ENCODE results near the gene GALM.
"Not testable (repeated sequence)": the region's sequence is repeated elsewhere in the genome, so short reads cannot be mapped to it uniquely, and the experiment has no call there.

GALM gene

GRCh38 chr2:38748943-38749804, 83.3 kb downstream of the GALM start:
- Histone ChIP-seq H3K4me3 (ENCODE audit: low read length) (peak overlapping the region; percentile 87), H3K4me1 (ENCODE audit: control insufficient read depth, low read depth, low read length) (peaks cover 20% of the 10 kb centered on the region), H3K9ac (ENCODE audit: low read length) (peak overlapping the region; percentile 100), H3K36me3 (ENCODE audit: control insufficient read depth, low read depth, low read length) (peaks cover 59% of the 10 kb centered on the region), H3K27ac (ENCODE audit: low read length) (no peak overlapping the region), H3K27me3 (ENCODE audit: control insufficient read depth, insufficient read depth, low read length) (no peaks in the 10 kb centered on the region), H3K9me3 (ENCODE audit: control insufficient read depth, low read depth, low read length) (no peaks in the 10 kb centered on the region)

DNA sequence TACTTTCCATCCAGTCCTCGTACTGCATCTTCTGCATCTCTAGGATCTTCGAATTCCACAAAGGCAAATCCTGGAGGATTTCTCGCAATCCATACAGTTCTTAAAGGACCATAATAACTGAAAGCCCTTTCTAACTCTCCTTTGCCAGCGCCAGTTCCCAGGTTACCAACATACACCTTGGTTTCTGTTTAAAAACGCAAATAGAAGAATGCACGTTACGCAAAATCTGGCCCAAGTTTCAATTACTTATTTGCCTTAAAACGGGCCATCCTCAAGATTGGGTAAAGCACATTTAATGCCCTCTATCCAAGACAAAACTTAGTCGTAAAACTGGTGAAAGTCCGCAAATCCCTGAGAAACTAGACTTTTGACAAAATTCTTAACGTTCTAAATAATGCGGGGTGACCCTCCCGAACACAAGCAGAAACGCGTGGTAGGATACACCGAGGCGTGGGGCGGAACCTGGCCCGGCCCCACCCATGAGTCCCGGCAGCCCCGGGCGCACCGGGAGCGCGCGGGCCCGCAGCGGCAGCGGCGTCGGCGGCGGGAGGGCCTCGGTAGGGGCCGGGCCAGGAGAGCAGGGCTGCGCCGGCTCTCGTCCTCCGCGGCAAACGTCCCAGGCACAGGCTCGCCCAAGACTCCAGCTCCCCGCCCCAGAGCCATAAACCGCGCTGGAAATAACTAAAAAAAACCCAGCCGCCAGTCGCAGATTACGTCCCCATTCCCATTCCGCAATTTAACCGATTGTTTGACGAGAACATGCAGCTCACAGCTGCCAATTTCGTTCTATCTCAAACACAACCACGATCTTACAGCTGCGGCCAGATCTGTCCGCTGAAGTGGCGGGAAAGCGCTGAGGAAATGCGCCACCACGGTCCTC, 84.3 kb downstream of the GALM start:
- Histone ChIP-seq H3K9ac (ENCODE audit: low read length) (peak overlapping the region; percentile 100), H3K27ac (ENCODE audit: low read length) (peak overlapping the region; percentile 100), H3K27me3 (ENCODE audit: control insufficient read depth, insufficient read depth, low read length) (no peaks in the 10 kb centered on the region), H3K9me3 (ENCODE audit: control insufficient read depth, low read depth, low read length) (no peaks in the 10 kb centered on the region), H3K4me1 (ENCODE audit: control insufficient read depth, low read depth, low read length) (peaks cover 20% of the 10 kb centered on the region), H3K4me3 (ENCODE audit: low read length) (peak overlapping the region; percentile 87), H3K36me3 (ENCODE audit: control insufficient read depth, low read depth, low read length) (peaks cover 48% of the 10 kb centered on the region)

- peak within 1 kb of the TSS; percentile 87 for H3K4me3 ChIP-seq (ENCODE audit: low read length)
- H3K9me3 ChIP-seq (ENCODE audit: control insufficient read depth, low read depth, low read length), result no peaks in the 10 kb centered on the region
- H3K4me1 ChIP-seq (ENCODE audit: control insufficient read depth, low read depth, low read length), result peaks cover 20% of the 10 kb centered on the region
- H3K27ac ChIP-seq (ENCODE audit: low read length), result peak within 1 kb of the TSS; percentile 100
- peak within 1 kb of the TSS; percentile 100 for H3K9ac ChIP-seq (ENCODE audit: low read length)
- peaks cover 40% of the 10 kb centered on the region for H3K36me3 ChIP-seq (ENCODE audit: control insufficient read depth, low read depth, low read length)
- no peaks in the 10 kb centered on the region for H3K27me3 ChIP-seq (ENCODE audit: control insufficient read depth, insufficient read depth, low read length)
These were observed 85.1 kb downstream of the GALM start, which contains the start of gene SRSF7 for GRCh38 chr2:38750891-38751595. Gene SRSF7, minus strand, starts transcription at chr2:38751361. Its CDS starts 105 bp downstream, at chr2:38751256.

DNA sequence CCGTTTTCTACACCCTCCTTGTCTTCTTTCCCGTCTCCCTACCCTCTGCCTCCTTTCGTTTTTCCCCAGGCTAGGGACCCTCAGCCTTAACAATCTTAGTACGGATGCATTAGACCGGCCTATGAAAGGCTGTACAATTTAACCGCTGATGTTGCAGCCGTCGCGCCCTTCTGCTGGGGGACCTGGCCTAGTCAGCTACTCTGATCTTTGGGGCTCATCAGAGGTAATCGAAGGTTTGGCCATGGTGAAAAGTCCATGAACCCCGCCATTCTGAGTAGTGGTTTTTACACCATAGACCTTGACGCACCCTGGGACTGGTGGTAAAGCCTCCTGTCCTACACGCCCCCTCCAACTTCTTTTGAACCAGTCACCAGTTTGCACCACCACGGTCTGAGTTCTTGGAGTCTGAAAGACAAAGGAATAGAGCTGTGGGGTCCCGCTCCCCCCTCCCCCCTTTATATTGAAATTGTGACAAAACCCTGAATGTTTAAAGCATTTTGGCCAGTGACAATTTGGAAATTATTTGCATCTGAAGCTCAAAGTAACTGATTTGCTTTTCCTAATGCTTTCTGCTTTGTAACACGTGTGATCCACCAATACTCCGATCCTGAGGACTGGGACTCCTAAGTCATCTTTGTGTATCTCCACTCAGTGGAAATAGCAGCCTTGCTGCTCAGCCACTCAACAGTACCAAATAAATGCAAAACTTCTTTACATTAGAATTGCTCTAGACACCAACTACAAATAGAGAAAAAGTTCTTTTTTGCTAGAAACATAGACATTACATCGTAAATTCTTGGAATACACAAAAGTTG, 85.9 kb downstream of the GALM start:
- Histone ChIP-seq H3K4me1 (ENCODE audit: control insufficient read depth, low read depth, low read length) (peaks cover 20% of the 10 kb centered on the region), H3K9ac (ENCODE audit: low read length) (peak overlapping the region; percentile 100), H3K27me3 (ENCODE audit: control insufficient read depth, insufficient read depth, low read length) (no peaks in the 10 kb centered on the region)

DNA sequence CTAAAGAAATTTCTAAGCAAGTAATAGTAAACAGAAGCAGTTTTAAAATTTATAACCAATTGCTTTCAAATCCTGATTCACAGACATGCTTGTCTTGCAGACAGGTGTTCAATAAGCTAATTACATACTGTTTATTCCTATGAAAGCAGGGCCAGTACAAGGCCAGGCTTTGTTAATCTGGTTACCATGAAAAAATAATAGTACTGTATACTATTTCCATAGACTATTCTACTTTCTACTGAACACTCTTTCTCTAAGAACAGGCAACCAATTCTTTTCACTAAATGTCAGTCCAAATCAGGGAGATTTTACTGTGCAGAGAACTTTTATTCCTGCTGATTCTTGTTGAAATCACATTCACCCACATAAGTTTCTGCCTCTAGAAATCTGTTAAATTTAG, 88.1 kb downstream of the GALM start:
- H3K27me3 ChIP-seq (ENCODE audit: control insufficient read depth, insufficient read depth, low read length), result no peaks in the 10 kb centered on the region
- peaks cover 10% of the 10 kb centered on the region for H3K36me3 ChIP-seq (ENCODE audit: control insufficient read depth, low read depth, low read length)
- H3K9ac ChIP-seq (ENCODE audit: low read length), result no peak overlapping the region
- H3K9me3 ChIP-seq (ENCODE audit: control insufficient read depth, low read depth, low read length), result no peaks in the 10 kb centered on the region
- no peak overlapping the region for H3K27ac ChIP-seq (ENCODE audit: low read length)
- peaks cover 10% of the 10 kb centered on the region for H3K4me1 ChIP-seq (ENCODE audit: control insufficient read depth, low read depth, low read length)
- H3K4me3 ChIP-seq (ENCODE audit: low read length), result no peak overlapping the region

More for the DNA sequence above, 85.9 kb downstream of the GALM start:
- H3K27ac ChIP-seq (ENCODE audit: low read length), result peak overlapping the region; percentile 100
- peaks cover 33% of the 10 kb centered on the region for H3K36me3 ChIP-seq (ENCODE audit: control insufficient read depth, low read depth, low read length)
- H3K4me3 ChIP-seq (ENCODE audit: low read length), result peak overlapping the region; percentile 87
- no peaks in the 10 kb centered on the region for H3K9me3 ChIP-seq (ENCODE audit: control insufficient read depth, low read depth, low read length)

GRCh38 chr2:38754506-38754905, 88.6 kb downstream of the GALM start:
- Histone ChIP-seq H3K27me3 (ENCODE audit: control insufficient read depth, insufficient read depth, low read length) (no peaks in the 10 kb centered on the region), H3K27ac (ENCODE audit: low read length) (no peak overlapping the region), H3K9me3 (ENCODE audit: control insufficient read depth, low read depth, low read length) (no peaks in the 10 kb centered on the region), H3K4me3 (ENCODE audit: low read length) (no peak overlapping the region), H3K9ac (ENCODE audit: low read length) (no peak overlapping the region), H3K36me3 (ENCODE audit: control insufficient read depth, low read depth, low read length) (peaks cover 6% of the 10 kb centered on the region), H3K4me1 (ENCODE audit: control insufficient read depth, low read depth, low read length) (peaks cover 10% of the 10 kb centered on the region)

GRCh38 chr2:38755891-38756290, 90.0 kb downstream of the GALM start:
- H3K36me3 ChIP-seq (ENCODE audit: control insufficient read depth, low read depth, low read length), result not testable (repeated sequence)

GRCh38 chr2:38763228-38763627, 97.3 kb downstream of the GALM start:
- H3K36me3 ChIP-seq (ENCODE audit: control insufficient read depth, low read depth, low read length), result no peaks in the 10 kb centered on the region
- H3K27ac ChIP-seq (ENCODE audit: low read length), result no peak overlapping the region
- no peak overlapping the region for H3K9ac ChIP-seq (ENCODE audit: low read length)
- H3K4me1 ChIP-seq (ENCODE audit: control insufficient read depth, low read depth, low read length), result no peaks in the 10 kb centered on the region
- no peaks in the 10 kb centered on the region for H3K9me3 ChIP-seq (ENCODE audit: control insufficient read depth, low read depth, low read length)
- H3K4me3 ChIP-seq (ENCODE audit: low read length), result no peak overlapping the region
- H3K27me3 ChIP-seq (ENCODE audit: control insufficient read depth, insufficient read depth, low read length), result no peaks in the 10 kb centered on the region

More at GRCh38 chr2:38755891-38756290, 90.0 kb downstream of the GALM start:
- H3K27me3 ChIP-seq (ENCODE audit: control insufficient read depth, insufficient read depth, low read length); H3K27ac ChIP-seq (ENCODE audit: low read length); H3K9ac ChIP-seq (ENCODE audit: low read length); H3K9me3 ChIP-seq (ENCODE audit: control insufficient read depth, low read depth, low read length); H3K4me3 ChIP-seq (ENCODE audit: low read length); H3K4me1 ChIP-seq (ENCODE audit: control insufficient read depth, low read depth, low read length): not testable (repeated sequence)

GRCh38 chr2:38763728-38764127, 97.8 kb downstream of the GALM start:
- Histone ChIP-seq H3K4me3 (ENCODE audit: low read length) (no peak overlapping the region), H3K9me3 (ENCODE audit: control insufficient read depth, low read depth, low read length) (no peaks in the 10 kb centered on the region), H3K9ac (ENCODE audit: low read length) (no peak overlapping the region), H3K36me3 (ENCODE audit: control insufficient read depth, low read depth, low read length) (no peaks in the 10 kb centered on the region), H3K27me3 (ENCODE audit: control insufficient read depth, insufficient read depth, low read length) (no peaks in the 10 kb centered on the region), H3K27ac (ENCODE audit: low read length) (no peak overlapping the region), H3K4me1 (ENCODE audit: control insufficient read depth, low read depth, low read length) (no peaks in the 10 kb centered on the region)

DNA sequence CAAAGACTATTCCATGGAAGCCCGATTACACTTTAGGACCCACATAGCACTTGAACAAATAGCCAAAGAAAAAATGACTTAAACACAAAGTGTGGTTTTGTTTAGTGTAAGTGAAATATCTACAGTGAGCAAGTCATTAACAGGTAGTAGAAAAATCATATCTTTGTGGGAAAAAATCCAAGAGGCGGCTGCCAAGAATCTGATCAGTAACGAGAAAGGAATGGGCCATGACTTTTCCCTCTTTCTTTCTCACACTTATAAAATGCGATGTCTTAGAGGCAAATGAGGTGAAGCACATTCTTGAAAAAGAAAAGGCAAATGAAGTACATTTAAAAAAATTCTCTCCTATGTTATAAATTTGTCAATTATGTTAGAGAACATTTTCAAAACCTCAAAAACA, 99.2 kb downstream of the GALM start:
- Histone ChIP-seq H3K4me1 (ENCODE audit: control insufficient read depth, low read depth, low read length) (no peaks in the 10 kb centered on the region), H3K27ac (ENCODE audit: low read length) (no peak overlapping the region), H3K27me3 (ENCODE audit: control insufficient read depth, insufficient read depth, low read length) (no peaks in the 10 kb centered on the region), H3K9ac (ENCODE audit: low read length) (no peak overlapping the region), H3K4me3 (ENCODE audit: low read length) (no peak overlapping the region), H3K36me3 (ENCODE audit: control insufficient read depth, low read depth, low read length) (no peaks in the 10 kb centered on the region), H3K9me3 (ENCODE audit: control insufficient read depth, low read depth, low read length) (no peaks in the 10 kb centered on the region)

Measured in iPS-18a (cell line).